GM13976 (cell line): ENCODE results near the gene RPS6KB2.

Experiments
- DNase-seq: peaks from one replicate; pipeline ENCODE4 v3.0.0; 2012; ENCODE audit warnings: low spot score
- CTCF ChIP-seq: IDR thresholded peaks from 2 replicates; pipeline ENCODE4 v1.5.1; 2012; ENCODE audit warnings: borderline replicate concordance, mild to moderate bottlenecking; ENCODE audit not compliant: insufficient read depth; ENCODE audit errors: extremely low read depth, missing control alignments, control extremely low read depth
- in situ Hi-C: fragments of 300-500 bp; cut with MboI; formaldehyde crosslinking; loops from one replicate; pipeline ENCODE4 v1.12.0; 2022; ENCODE audit warnings: low sequenced_read_pairs, mixed read lengths, inconsistent platforms; ENCODE audit not compliant: unreplicated experiment

RPS6KB2 gene

GRCh38 chr11:67441098-67441563 lies 12.8 kb downstream of the RPS6KB2 start:
- in situ Hi-C loops: no loop called here
- TF ChIP-seq CTCF: no peak
- no peak for DNase-seq

GRCh38 chr11:67441731-67442351 lies 13.5 kb downstream of the RPS6KB2 start:
- no peak for TF ChIP-seq CTCF
- in situ Hi-C loops: no loop called here
- no peak for DNase-seq

GRCh38 chr11:67442504-67443404 lies 14.5 kb downstream of the RPS6KB2 start:
- no peak for DNase-seq
- in situ Hi-C loops: no loop called here
- no peak for TF ChIP-seq CTCF

GRCh38 chr11:67445515-67445914 lies 17.2 kb downstream of the RPS6KB2 start:
- in situ Hi-C loops: no loop called here
- TF ChIP-seq CTCF: no peak
- no peak for DNase-seq

- TF ChIP-seq CTCF: no peak
- in situ Hi-C loops: no loop called here
- no peak for DNase-seq
Measured at GRCh38 chr11:67448220-67448609, 19.9 kb downstream of the RPS6KB2 start.

GRCh38 chr11:67449116-67449844 lies 21.0 kb downstream of the RPS6KB2 start:
- no peak for DNase-seq
- no peak for TF ChIP-seq CTCF
- in situ Hi-C loops: no loop called here
